Measurements from ENCODE around the gene ARHGAP1. TPM values are rescaled to one million over a fixed set of nuclear protein-coding genes. Genes with fewer than 3 reads are reported as not detected.

The ARHGAP1 gene
- total and polyA plus RNA-seq, 2 of the 4 experiments (the other 2 are of a cell fraction) = 46.6 to 78.8 TPM

DNA sequence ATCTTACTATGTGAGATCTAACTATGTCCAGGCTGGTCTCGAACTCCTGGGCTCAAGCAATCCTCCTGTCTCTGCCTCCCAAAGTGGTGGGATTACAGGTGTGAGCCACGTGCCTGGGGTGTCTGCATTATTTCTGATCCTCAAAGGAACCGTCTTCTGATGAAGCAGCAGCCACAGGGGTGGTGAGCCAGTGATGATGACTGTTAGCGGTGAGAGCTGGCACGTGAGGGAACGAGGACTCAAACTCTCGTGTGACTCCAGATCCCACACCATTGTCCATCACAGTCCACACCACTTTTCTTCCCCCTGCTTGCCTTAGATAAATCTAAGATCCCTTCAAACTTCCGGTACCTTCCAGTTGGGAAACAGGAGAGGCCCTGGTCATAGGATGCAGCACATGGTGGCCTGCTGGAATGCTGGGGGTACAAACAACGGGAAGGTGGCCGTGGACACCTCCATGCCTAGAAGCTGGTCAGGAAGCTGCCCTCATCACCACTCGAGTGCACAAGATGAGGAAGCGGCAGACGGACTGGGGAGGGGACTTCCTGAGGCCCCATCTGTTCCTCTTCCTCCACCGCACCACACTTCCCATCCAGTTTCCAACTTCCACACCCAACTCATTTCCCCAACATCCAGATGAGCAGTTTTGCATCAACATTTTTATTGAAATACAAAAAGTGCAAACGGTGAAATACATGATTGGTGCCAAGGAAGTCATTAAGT, 23.8 kb downstream of the ARHGAP1 start:
- Histone ChIP-seq H4K5ac (ENCODE audit: low read depth, low read length) (peak overlapping the region; percentile 8; the same call in 1 of the 2 replicates), H3K27me3 (ENCODE audit: control insufficient read depth, insufficient read depth, low read length) (no peaks in the 10 kb centered on the region), H3K18ac (ENCODE audit: low read depth, low read length) (no peak overlapping the region), H3K4me1 (ENCODE audit: control insufficient read depth, insufficient read depth, low read length) (peaks cover 10% of the 10 kb centered on the region), H2BK15ac (ENCODE audit: low read depth, low read length) (no peak overlapping the region), H3K27ac (ENCODE audit: insufficient read depth, low read length) (no peak overlapping the region), H4K20me1 (ENCODE audit: insufficient read depth, low read length) (0 out of 2 replicates have a peak, but pooled peaks cover 3% of the 10 kb centered on the region), H4K8ac (ENCODE audit: low read depth in 2 of 2, low read length in 2 of 2) (no peak overlapping the region), H3K79me1 (ENCODE audit: low read depth in 1 of 2, low read length in 2 of 2) (peaks cover 0 to 11% of the 10 kb centered on the region in 2 experiments; a peak in 1 of 4 replicates), H3K23ac (ENCODE audit: low read depth, low read length) (peak overlapping the region; percentile 1; the same call in 1 of the 2 replicates), H3K14ac (replicated peaks; ENCODE audit: low read depth, low read length) (no peak overlapping the region), H3K4me3 (ENCODE audit: insufficient read depth, low read depth, low read length) (no peak overlapping the region), H3K36me3 (ENCODE audit: control insufficient read depth, insufficient read depth, low read length) (peaks cover 63% of the 10 kb centered on the region), H3K56ac (ENCODE audit: extremely low read depth, insufficient read depth, low read length) (no peak overlapping the region), H2BK5ac (ENCODE audit: low read depth, low read length, poor library complexity, severe bottlenecking) (peak overlapping the region; percentile 3), H2BK20ac (ENCODE audit: low read depth, low read length) (no peak overlapping the region), H2AK5ac (ENCODE audit: low read depth, low read length) (peak overlapping the region; percentile 3; the same call in 1 of the 2 replicates), H4K91ac (ENCODE audit: insufficient read depth, low read depth, low read length) (no peak overlapping the region), H3K9ac (ENCODE audit: low read depth, low read length) (no peak overlapping the region), H2BK120ac (ENCODE audit: low read depth, low read length) (no peak overlapping the region), H3K9me3 (ENCODE audit: control insufficient read depth, insufficient read depth, low read length) (no peaks in the 10 kb centered on the region), H3K4ac (ENCODE audit: low read depth, low read length) (no peak overlapping the region), H2AFZ (replicated peaks; ENCODE audit: low read length, poor library complexity) (no peak overlapping the region), H3K9me1 (ENCODE audit: insufficient read depth, low read length) (peaks cover 8% of the 10 kb centered on the region; the same call in 1 of the 2 replicates), H2AK9ac (replicated peaks; ENCODE audit: low read depth, low read length, poor library complexity) (peak overlapping the region; percentile 66), H3K4me2 (ENCODE audit: low read depth, low read length) (no peak overlapping the region)
- 80% methylated on average over 2 of the region's 15 CpGs; no CpG with 5 or more reads in 1 of the 2 experiments for WGBS, 2 experiments (ENCODE audit: extremely low coverage in 2 of 2, insufficient read length in 1 of 2)
- POLR2A ChIA-PET (ENCODE audit: unreplicated experiment) = no interaction called here
- no peak for ATAC-seq (ENCODE audit: low read depth)
- TF ChIP-seq RAD21 (IDR thresholded peaks at IDR 0.05; ENCODE audit: low read length) = no peak
- TF ChIP-seq MAZ (IDR thresholded peaks at IDR 0.05; ENCODE audit: borderline replicate concordance, low read depth, low read length) = no peak
- TF ChIP-seq RCOR1 (IDR thresholded peaks at IDR 0.05; ENCODE audit: insufficient replicate concordance, low read length) = no peak
- TF ChIP-seq BHLHE40 (IDR thresholded peaks at IDR 0.05; ENCODE audit: low read depth, low read length) = no peak
- intact Hi-C loops (cut with micrococcal nuclease) = no loop called here
- in situ Hi-C loops (cut with MboI; ENCODE audit: low sequenced_read_pairs) = no loop called here
- no peak for DNase-seq
- dilution Hi-C loops (cut with HindIII; ENCODE audit: low sequenced_read_pairs, unreplicated experiment) = no loop called here
- CTCF ChIA-PET = no interaction called here
- no TSS peak for BruUV-seq (replicated peaks)
